GM23338 (cell line): ENCODE results near the gene GAD1. TPM values are rescaled to one million over a fixed set of nuclear protein-coding genes. Genes with fewer than 3 reads are reported as not detected.

Source experiments
- ATAC-seq: fragments of 200-7000 bp; cut with Tn5 transposase; 3 replicates; pipeline ENCODE4 v1.9.1; 2020
- DNase-seq: peaks from one replicate; pipeline ENCODE4 v3.0.0-alpha.2; 2015; ENCODE audit warnings: low spot score
- H2AFZ ChIP-seq: fragments of 200-600 bp; sonication (generic); 2 replicates; pipeline ENCODE4 v1.8.0; 2016; ENCODE audit warnings: antibody characterized with exemption, mild to moderate bottlenecking, moderate library complexity
- H3F3A ChIP-seq: fragments of 200-600 bp; sonication (generic); replicated peaks from 2 replicates; pipeline ENCODE4 v1.8.0; 2017; ENCODE audit warnings: antibody characterized with exemption, mixed run types, low read depth
- H3K27ac ChIP-seq: fragments of 200-600 bp; sonication (generic); 2 replicates; pipeline ENCODE4 v1.6.1; 2016; ENCODE audit warnings: low read depth
- H3K27me3 ChIP-seq: fragments of 200-600 bp; sonication (generic); 2 replicates; pipeline ENCODE4 v1.8.0; 2016; ENCODE audit warnings: mild to moderate bottlenecking, mixed run types, moderate library complexity; ENCODE audit not compliant: insufficient read depth
- H3K36me3 ChIP-seq: fragments of 200-600 bp; sonication (generic); 2 replicates; pipeline ENCODE4 v1.8.0; 2016; ENCODE audit warnings: mild to moderate bottlenecking; ENCODE audit not compliant: insufficient read depth
- H3K4me1 ChIP-seq: fragments of 200-600 bp; sonication (generic); 2 replicates; pipeline ENCODE4 v1.8.0; 2016; ENCODE audit warnings: mild to moderate bottlenecking, moderate library complexity; ENCODE audit not compliant: insufficient read depth
- H3K4me2 ChIP-seq: fragments of 200-600 bp; sonication (generic); 2 replicates; pipeline ENCODE4 v1.7.1; 2017; ENCODE audit warnings: mixed run types
- H3K4me3 ChIP-seq: fragments of 200-600 bp; sonication (generic); 2 replicates; pipeline ENCODE4 v1.6.1; 2016; ENCODE audit warnings: mixed run types
- H3K79me2 ChIP-seq: fragments of 200-600 bp; sonication (generic); replicated peaks from 2 replicates; pipeline ENCODE4 v1.8.0; 2017; ENCODE audit warnings: mild to moderate bottlenecking; ENCODE audit not compliant: insufficient read depth
- H3K9me2 ChIP-seq: fragments of 200-600 bp; sonication (generic); 2 replicates; pipeline ENCODE4 v1.8.0; 2017; ENCODE audit not compliant: insufficient read depth
- H4K20me1 ChIP-seq: fragments of 200-600 bp; sonication (generic); replicated peaks from 2 replicates; pipeline ENCODE4 v1.8.0; 2017; ENCODE audit warnings: mild to moderate bottlenecking; ENCODE audit not compliant: insufficient read depth
- H3K27ac Mint-ChIP-seq: 2 replicates; pipeline ENCODE4 v1.8.0; 2020; ENCODE audit warnings: inconsistent platforms, mild to moderate bottlenecking, moderate library complexity, mixed read lengths
- H3K27me3 Mint-ChIP-seq: 3 replicates; pipeline ENCODE4 v1.8.0; 2022; ENCODE audit warnings: low read depth, mild to moderate bottlenecking, moderate library complexity, mixed read lengths, inconsistent platforms; ENCODE audit not compliant: insufficient read depth, poor library complexity
- H3K36me3 Mint-ChIP-seq: 3 replicates; pipeline ENCODE4 v1.8.0; 2021; ENCODE audit warnings: low read depth, mild to moderate bottlenecking, inconsistent platforms, moderate library complexity, mixed read lengths
- H3K4me1 Mint-ChIP-seq: 3 replicates; pipeline ENCODE4 v1.8.0; 2020; ENCODE audit warnings: mild to moderate bottlenecking, inconsistent platforms, mixed read lengths
- H3K4me3 Mint-ChIP-seq: 3 replicates; pipeline ENCODE4 v1.8.0; 2021; ENCODE audit warnings: moderate library complexity, mild to moderate bottlenecking, inconsistent platforms, mixed read lengths
- H3K9me3 Mint-ChIP-seq: 3 replicates; pipeline ENCODE4 v1.8.0; 2020; ENCODE audit warnings: moderate library complexity, mild to moderate bottlenecking, inconsistent platforms, mixed read lengths
- CREB1 ChIP-seq: fragments of 250-450 bp; sonication (Bioruptor Pico); IDR thresholded peaks from 2 replicates; pipeline ENCODE4 v1.5.0; 2020; ENCODE audit warnings: low read depth, mild to moderate bottlenecking, moderate library complexity
- EZH2 ChIP-seq: fragments of 200-600 bp; sonication (generic); IDR thresholded peaks from one replicate; pipeline ENCODE4 v1.8.0; 2017; ENCODE audit warnings: antibody characterized with exemption, mild to moderate bottlenecking, low read depth; ENCODE audit not compliant: unreplicated experiment
- EZH2phosphoT487 ChIP-seq: fragments of 200-600 bp; sonication (generic); IDR thresholded peaks from one replicate; pipeline ENCODE4 v1.8.1; 2018; ENCODE audit warnings: antibody characterized with exemption; ENCODE audit not compliant: unreplicated experiment
- JUNB ChIP-seq: IDR thresholded peaks from one replicate; pipeline ENCODE4 v1.6.1; 2016; ENCODE audit warnings: antibody characterized with exemption; ENCODE audit not compliant: unreplicated experiment
- NANOG ChIP-seq: IDR thresholded peaks from 2 replicates; pipeline ENCODE4 v1.6.1; 2016; ENCODE audit warnings: antibody characterized with exemption, borderline replicate concordance
- POLR2AphosphoS5 ChIP-seq: IDR thresholded peaks from 2 replicates; pipeline ENCODE4 v1.6.1; 2016; ENCODE audit warnings: antibody characterized with exemption, low read depth
- ZNF114 ChIP-seq: fragments of 250-450 bp; sonication (Bioruptor Pico); IDR thresholded peaks from 2 replicates; pipeline ENCODE4 v1.5.0; 2020; ENCODE audit warnings: mild to moderate bottlenecking, moderate library complexity
- ZNF331 ChIP-seq: fragments of 250-450 bp; sonication (Bioruptor Pico); IDR thresholded peaks from 2 replicates; pipeline ENCODE4 v1.5.0; 2020; ENCODE audit warnings: low read depth, mild to moderate bottlenecking, moderate library complexity
- polyA plus RNA-seq: library from polyadenylated mRNA; unstranded; fragments of >200 nt; fragmentation: Nextera tagmentation; extraction: Ambion mirVana; gene quantifications from 2 replicates; pipeline ENCODE4 v1.2.1, GENCODE V29; 2016
- total RNA-seq: library from RNA; depleted of rRNA; stranded (reverse); fragments of >200 nt; shearing (Covaris generic); gene quantifications from 2 replicates; pipeline ENCODE4 v1.2.3, GENCODE V29; 2014
- TF ChIP-seq, protein P1 (sequence below): IDR thresholded peaks from one replicate; pipeline ENCODE4 v1.6.1; 2018; ENCODE audit warnings: antibody characterized with exemption; ENCODE audit not compliant: unreplicated experiment
- TF ChIP-seq, protein P2 (sequence below), 2 experiments: fragments of 200-600 bp in 1 of 2; sonication (generic) in 1 of 2; conservative IDR thresholded peaks; 2 replicates each; pipeline versions ENCODE4 v1.5.1 to v1.6.1; 2016 to 2017; ENCODE audit warnings: antibody characterized with exemption in 2 of 2, low read depth in 2 of 2, mild to moderate bottlenecking in 2 of 2, moderate library complexity in 1 of 2
- TF ChIP-seq, protein P3 (sequence below): IDR thresholded peaks from 2 replicates; pipeline ENCODE4 v1.6.1; 2016; ENCODE audit warnings: antibody characterized with exemption

GAD1 gene
- total and polyA plus RNA-seq, 2 experiments from 2014 or later = 0.17 to 0.34 TPM

DNA sequence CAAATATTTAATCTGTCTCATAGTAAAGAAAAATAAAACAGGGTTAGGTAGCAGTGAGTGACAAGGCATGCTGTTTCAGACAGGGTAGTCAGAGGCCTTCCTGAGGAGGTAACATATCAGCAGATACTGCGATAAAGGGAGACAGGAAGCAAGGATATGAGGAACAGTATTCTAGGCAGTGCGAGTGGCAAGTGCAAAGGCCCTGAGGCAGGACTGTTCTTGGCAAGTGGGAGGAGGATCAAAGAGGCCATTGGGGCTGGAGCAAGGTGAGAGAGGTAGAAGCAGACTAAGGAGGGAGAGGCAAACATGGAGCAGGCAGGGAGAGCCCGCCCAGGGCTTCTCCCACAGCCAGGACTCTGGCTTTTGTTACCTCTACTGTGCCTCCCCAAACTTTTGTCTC is 33.6 kb downstream of the GAD1 start:
- Histone ChIP-seq H3K9me2 (no peaks in the 10 kb centered on the region), H3K27me3 (no peaks in the 10 kb centered on the region), H3K36me3 (no peaks in the 10 kb centered on the region), H3F3A (no peaks in the 10 kb centered on the region), H4K20me1 (no peaks in the 10 kb centered on the region), H3K4me2 (no peak overlapping the region), H3K4me3 (no peak overlapping the region), H2AFZ (no peak overlapping the region), H3K4me1 (no peaks in the 10 kb centered on the region), H3K27ac (no peak overlapping the region), H3K79me2 (no peaks in the 10 kb centered on the region)
- Mint-ChIP-seq H3K4me1 (no peaks in the 10 kb centered on the region), H3K36me3 (0 out of 3 replicates have a peak, but pooled peaks cover 3% of the 10 kb centered on the region), H3K4me3 (no peak overlapping the region), H3K27ac (no peak overlapping the region), H3K9me3 (peaks cover 2% of the 10 kb centered on the region; the same call in 1 of the 3 replicates), H3K27me3 (peaks cover 7% of the 10 kb centered on the region)
- no peak for ATAC-seq
- DNase-seq = no peak
- TF ChIP-seq, protein P1, sequence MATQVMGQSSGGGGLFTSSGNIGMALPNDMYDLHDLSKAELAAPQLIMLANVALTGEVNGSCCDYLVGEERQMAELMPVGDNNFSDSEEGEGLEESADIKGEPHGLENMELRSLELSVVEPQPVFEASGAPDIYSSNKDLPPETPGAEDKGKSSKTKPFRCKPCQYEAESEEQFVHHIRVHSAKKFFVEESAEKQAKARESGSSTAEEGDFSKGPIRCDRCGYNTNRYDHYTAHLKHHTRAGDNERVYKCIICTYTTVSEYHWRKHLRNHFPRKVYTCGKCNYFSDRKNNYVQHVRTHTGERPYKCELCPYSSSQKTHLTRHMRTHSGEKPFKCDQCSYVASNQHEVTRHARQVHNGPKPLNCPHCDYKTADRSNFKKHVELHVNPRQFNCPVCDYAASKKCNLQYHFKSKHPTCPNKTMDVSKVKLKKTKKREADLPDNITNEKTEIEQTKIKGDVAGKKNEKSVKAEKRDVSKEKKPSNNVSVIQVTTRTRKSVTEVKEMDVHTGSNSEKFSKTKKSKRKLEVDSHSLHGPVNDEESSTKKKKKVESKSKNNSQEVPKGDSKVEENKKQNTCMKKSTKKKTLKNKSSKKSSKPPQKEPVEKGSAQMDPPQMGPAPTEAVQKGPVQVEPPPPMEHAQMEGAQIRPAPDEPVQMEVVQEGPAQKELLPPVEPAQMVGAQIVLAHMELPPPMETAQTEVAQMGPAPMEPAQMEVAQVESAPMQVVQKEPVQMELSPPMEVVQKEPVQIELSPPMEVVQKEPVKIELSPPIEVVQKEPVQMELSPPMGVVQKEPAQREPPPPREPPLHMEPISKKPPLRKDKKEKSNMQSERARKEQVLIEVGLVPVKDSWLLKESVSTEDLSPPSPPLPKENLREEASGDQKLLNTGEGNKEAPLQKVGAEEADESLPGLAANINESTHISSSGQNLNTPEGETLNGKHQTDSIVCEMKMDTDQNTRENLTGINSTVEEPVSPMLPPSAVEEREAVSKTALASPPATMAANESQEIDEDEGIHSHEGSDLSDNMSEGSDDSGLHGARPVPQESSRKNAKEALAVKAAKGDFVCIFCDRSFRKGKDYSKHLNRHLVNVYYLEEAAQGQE = no peak
- TF ChIP-seq EZH2 (no peak), CREB1 (CRISPR knock-in tag) (no peak), EZH2phosphoT487 (no peak), NANOG (no peak), ZNF331 (CRISPR knock-in tag) (no peak), POLR2AphosphoS5 (no peak), JUNB (no peak)
- TF ChIP-seq, protein P2, sequence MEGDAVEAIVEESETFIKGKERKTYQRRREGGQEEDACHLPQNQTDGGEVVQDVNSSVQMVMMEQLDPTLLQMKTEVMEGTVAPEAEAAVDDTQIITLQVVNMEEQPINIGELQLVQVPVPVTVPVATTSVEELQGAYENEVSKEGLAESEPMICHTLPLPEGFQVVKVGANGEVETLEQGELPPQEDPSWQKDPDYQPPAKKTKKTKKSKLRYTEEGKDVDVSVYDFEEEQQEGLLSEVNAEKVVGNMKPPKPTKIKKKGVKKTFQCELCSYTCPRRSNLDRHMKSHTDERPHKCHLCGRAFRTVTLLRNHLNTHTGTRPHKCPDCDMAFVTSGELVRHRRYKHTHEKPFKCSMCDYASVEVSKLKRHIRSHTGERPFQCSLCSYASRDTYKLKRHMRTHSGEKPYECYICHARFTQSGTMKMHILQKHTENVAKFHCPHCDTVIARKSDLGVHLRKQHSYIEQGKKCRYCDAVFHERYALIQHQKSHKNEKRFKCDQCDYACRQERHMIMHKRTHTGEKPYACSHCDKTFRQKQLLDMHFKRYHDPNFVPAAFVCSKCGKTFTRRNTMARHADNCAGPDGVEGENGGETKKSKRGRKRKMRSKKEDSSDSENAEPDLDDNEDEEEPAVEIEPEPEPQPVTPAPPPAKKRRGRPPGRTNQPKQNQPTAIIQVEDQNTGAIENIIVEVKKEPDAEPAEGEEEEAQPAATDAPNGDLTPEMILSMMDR (conservative IDR thresholded peaks at IDR 0.05; ENCODE audit: low read depth in 2 of 2) = no peak

DNA sequence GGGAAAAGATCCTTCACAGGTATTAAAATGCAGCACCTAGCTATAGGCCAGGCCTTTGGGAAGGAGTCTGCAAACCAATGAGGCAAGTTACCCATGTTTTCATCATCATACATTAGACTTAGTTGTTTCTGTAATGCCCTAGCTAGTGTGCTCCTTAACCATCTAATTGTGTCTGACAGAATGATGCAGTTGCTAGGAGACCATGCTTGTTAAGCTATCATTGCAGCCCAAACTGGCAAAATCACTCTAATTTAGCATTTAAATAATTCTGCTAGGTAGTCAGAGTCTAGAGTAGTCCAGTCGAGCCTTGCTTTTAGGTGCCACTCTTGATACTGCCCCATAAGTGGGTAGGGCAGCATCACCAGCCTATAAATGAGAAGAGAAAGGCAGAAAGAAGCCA is 34.9 kb downstream of the GAD1 start:
- Histone ChIP-seq H3K36me3 (no peaks in the 10 kb centered on the region), H2AFZ (no peak overlapping the region), H3K4me1 (no peaks in the 10 kb centered on the region), H3K4me2 (no peak overlapping the region), H3K9me2 (no peaks in the 10 kb centered on the region), H3K27me3 (no peaks in the 10 kb centered on the region), H3K79me2 (no peaks in the 10 kb centered on the region), H3K27ac (no peak overlapping the region), H4K20me1 (no peaks in the 10 kb centered on the region), H3F3A (no peaks in the 10 kb centered on the region), H3K4me3 (no peak overlapping the region)
- DNase-seq (no peak), ATAC-seq (no peak)
- H3K4me3 Mint-ChIP-seq = no peak overlapping the region
- H3K27ac Mint-ChIP-seq = no peak overlapping the region
- H3K4me1 Mint-ChIP-seq = no peaks in the 10 kb centered on the region
- H3K27me3 Mint-ChIP-seq = peaks cover 6% of the 10 kb centered on the region
- H3K36me3 Mint-ChIP-seq = no peaks in the 10 kb centered on the region
- no peaks in the 10 kb centered on the region for H3K9me3 Mint-ChIP-seq
- TF ChIP-seq ZNF114 (no peak), EZH2 (no peak), POLR2AphosphoS5 (no peak), JUNB (no peak), CREB1 (CRISPR knock-in tag) (no peak), EZH2phosphoT487 (no peak)
- TF ChIP-seq, protein P3, sequence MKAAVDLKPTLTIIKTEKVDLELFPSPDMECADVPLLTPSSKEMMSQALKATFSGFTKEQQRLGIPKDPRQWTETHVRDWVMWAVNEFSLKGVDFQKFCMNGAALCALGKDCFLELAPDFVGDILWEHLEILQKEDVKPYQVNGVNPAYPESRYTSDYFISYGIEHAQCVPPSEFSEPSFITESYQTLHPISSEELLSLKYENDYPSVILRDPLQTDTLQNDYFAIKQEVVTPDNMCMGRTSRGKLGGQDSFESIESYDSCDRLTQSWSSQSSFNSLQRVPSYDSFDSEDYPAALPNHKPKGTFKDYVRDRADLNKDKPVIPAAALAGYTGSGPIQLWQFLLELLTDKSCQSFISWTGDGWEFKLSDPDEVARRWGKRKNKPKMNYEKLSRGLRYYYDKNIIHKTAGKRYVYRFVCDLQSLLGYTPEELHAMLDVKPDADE = no peak
- TF ChIP-seq, protein P1 = no peak
